Measurements from ENCODE around the gene VPS4A. TPM values are rescaled to one million over a fixed set of nuclear protein-coding genes. Genes with fewer than 3 reads are reported as not detected.

The VPS4A gene
- total and polyA plus RNA-seq, 2 donors (not counting 1 experiment from before 2014, with no cell fraction given), result 33.1 to 43.8 TPM

GRCh38 chr16:69283851-69284250 is 27.3 kb upstream of the VPS4A start:
- no peaks in the 10 kb centered on the region for H3K27me3 ChIP-seq (replicated peaks in 1 of 4; ENCODE audit: control extremely low read depth in 1 of 4, control insufficient read depth in 3 of 4, insufficient read depth in 4 of 4, low read length in 3 of 4)
- no peaks in the 10 kb centered on the region for H4K20me1 ChIP-seq (ENCODE audit: control insufficient read depth, insufficient read depth, low read length, poor library complexity, severe bottlenecking)
- DNase-seq (no peak), ATAC-seq (ENCODE audit: low read depth) (no peak)
- H3K4me3 ChIP-seq (ENCODE audit: control extremely low read depth in 1 of 5, extremely low read depth in 1 of 5, insufficient read depth in 1 of 5, low read depth in 2 of 5, low read length in 4 of 5), result no peak overlapping the region
- no peak overlapping the region for H3K27ac Mint-ChIP-seq
- H3K79me2 ChIP-seq (ENCODE audit: control insufficient read depth, insufficient read depth, low read length), result no peaks in the 10 kb centered on the region
- no peaks in the 10 kb centered on the region for H3K9me3 Mint-ChIP-seq (ENCODE audit: insufficient read depth)
- H3K36me3 ChIP-seq (replicated peaks in 1 of 2; ENCODE audit: control extremely low read depth in 1 of 2, control insufficient read depth in 1 of 2, extremely low read depth in 1 of 2, insufficient read depth in 2 of 2, low read length in 1 of 2), result peaks cover 0 to 5% of the 10 kb centered on the region in 2 experiments
- WGBS (ENCODE audit: insufficient coverage), result 100% methylated on average over 3 of the region's 4 CpGs
- POLR2A ChIA-PET, result no interaction called here
- no peak overlapping the region for H3K4me3 Mint-ChIP-seq
- H3K27me3 Mint-ChIP-seq, result no peaks in the 10 kb centered on the region
- no peak overlapping the region for H3K4me2 ChIP-seq (replicated peaks; ENCODE audit: low read depth, low read length, poor library complexity, severe bottlenecking)
- H3K9me3 ChIP-seq (ENCODE audit: control extremely low read depth in 1 of 3, control insufficient read depth in 2 of 3, insufficient read depth in 1 of 3, low read length in 2 of 3), result no peaks in the 10 kb centered on the region
- CTCF ChIA-PET, result interaction anchor here (0.8 to 9.5 kb wide), 2 partner anchors 134 to 441 kb away, joined by 3 to 314 read pairs; no protein-coding TSS in a partner anchor
- intact Hi-C loops (cut with micrococcal nuclease), result no loop called here
- no peak overlapping the region for H2AFZ ChIP-seq (ENCODE audit: insufficient read depth, low read depth, low read length, poor library complexity, severe bottlenecking)
- peaks cover 1% of the 10 kb centered on the region for H3K4me1 Mint-ChIP-seq
- no peak overlapping the region for H3K27ac ChIP-seq (ENCODE audit: low read length in 2 of 2)
- TF ChIP-seq EZH2 (IDR thresholded peaks at IDR 0.05; ENCODE audit: borderline replicate concordance, insufficient read depth, low read depth, low read length, poor library complexity, severe bottlenecking) (no peak), CTCF (IDR thresholded peaks at IDR 0.05) (no peak)
- H3K4me1 ChIP-seq (ENCODE audit: control insufficient read depth in 2 of 2, insufficient read depth in 2 of 2, low read length in 2 of 2), result no peaks in the 10 kb centered on the region
- no peak overlapping the region for H3K9ac ChIP-seq (ENCODE audit: low read length)

- H3K9me3 Mint-ChIP-seq (ENCODE audit: insufficient read depth), result no peaks in the 10 kb centered on the region
- intact Hi-C loops (cut with micrococcal nuclease), result no loop called here
- no peaks in the 10 kb centered on the region for H3K27me3 ChIP-seq (replicated peaks in 1 of 4; ENCODE audit: control extremely low read depth in 1 of 4, control insufficient read depth in 3 of 4, insufficient read depth in 4 of 4, low read length in 3 of 4)
- H3K27me3 Mint-ChIP-seq, result no peaks in the 10 kb centered on the region
- CTCF ChIA-PET, result interaction anchor here (0.5 to 9.5 kb wide), 19 partner anchors 9 to 757 kb away, joined by 3 to 314 read pairs (median 5); partner anchors contain the start of gene SNTB2
- no peak for DNase-seq
- no peak overlapping the region for H2AFZ ChIP-seq (ENCODE audit: insufficient read depth, low read depth, low read length, poor library complexity, severe bottlenecking)
- no peaks in the 10 kb centered on the region for H3K4me1 ChIP-seq (ENCODE audit: control insufficient read depth in 2 of 2, insufficient read depth in 2 of 2, low read length in 2 of 2)
- no peak overlapping the region for H3K27ac ChIP-seq (ENCODE audit: low read length in 2 of 2)
- peaks cover 0 to 5% of the 10 kb centered on the region in 2 experiments for H3K36me3 ChIP-seq (replicated peaks in 1 of 2; ENCODE audit: control extremely low read depth in 1 of 2, control insufficient read depth in 1 of 2, extremely low read depth in 1 of 2, insufficient read depth in 2 of 2, low read length in 1 of 2)
- H3K4me1 Mint-ChIP-seq, result peaks cover 1% of the 10 kb centered on the region
- no peak for ATAC-seq (ENCODE audit: low read depth)
- H3K4me3 ChIP-seq (ENCODE audit: control extremely low read depth in 1 of 5, extremely low read depth in 1 of 5, insufficient read depth in 1 of 5, low read depth in 2 of 5, low read length in 4 of 5), result no peak overlapping the region
- 100% methylated on average over 1 of the region's 4 CpGs for WGBS (ENCODE audit: insufficient coverage)
- no peak overlapping the region for H3K9ac ChIP-seq (ENCODE audit: low read length)
- no peak for TF ChIP-seq CTCF (IDR thresholded peaks at IDR 0.05)
- TF ChIP-seq EZH2 (IDR thresholded peaks at IDR 0.05; ENCODE audit: borderline replicate concordance, insufficient read depth, low read depth, low read length, poor library complexity, severe bottlenecking), result no peak
- H3K79me2 ChIP-seq (ENCODE audit: control insufficient read depth, insufficient read depth, low read length), result no peaks in the 10 kb centered on the region
- H3K4me2 ChIP-seq (replicated peaks; ENCODE audit: low read depth, low read length, poor library complexity, severe bottlenecking), result no peak overlapping the region
- H3K9me3 ChIP-seq (ENCODE audit: control extremely low read depth in 1 of 3, control insufficient read depth in 2 of 3, insufficient read depth in 1 of 3, low read length in 2 of 3), result no peaks in the 10 kb centered on the region
- H4K20me1 ChIP-seq (ENCODE audit: control insufficient read depth, insufficient read depth, low read length, poor library complexity, severe bottlenecking), result no peaks in the 10 kb centered on the region
- POLR2A ChIA-PET, result no interaction called here
- H3K27ac Mint-ChIP-seq, result no peak overlapping the region
- H3K4me3 Mint-ChIP-seq, result no peak overlapping the region
Observed at GRCh38 chr16:69285240-69285639, 25.9 kb upstream of the VPS4A start.

Data from B cell (primary cell).